Measurements from ENCODE around the gene PTGFR. TPM values are rescaled to one million over a fixed set of nuclear protein-coding genes. Genes with fewer than 3 reads are reported as not detected.

The PTGFR gene
- total RNA-seq, 1 experiment from 2014 or later, result not detected

- in situ Hi-C loops (cut with HindIII; ENCODE audit: low pct_unique_long_range_greater_than_20kb, low sequenced_read_pairs), result no loop called here
- DNase-seq (ENCODE audit: low read depth), result no peak
Observed at GRCh38 chr1:78501203-78501602, 10.4 kb downstream of the PTGFR start.

GRCh38 chr1:78511334-78511733, 20.6 kb downstream of the PTGFR start:
- in situ Hi-C loops (cut with HindIII; ENCODE audit: low pct_unique_long_range_greater_than_20kb, low sequenced_read_pairs), result no loop called here
- DNase-seq (ENCODE audit: low read depth), result no peak

GRCh38 chr1:78516716-78517115, 25.9 kb downstream of the PTGFR start:
- no peak for DNase-seq (ENCODE audit: low read depth)
- in situ Hi-C loops (cut with HindIII; ENCODE audit: low pct_unique_long_range_greater_than_20kb, low sequenced_read_pairs), result no loop called here

- in situ Hi-C loops (cut with HindIII; ENCODE audit: low pct_unique_long_range_greater_than_20kb, low sequenced_read_pairs), result no loop called here
- DNase-seq (ENCODE audit: low read depth), result no peak
Observed at GRCh38 chr1:78519446-78519845, 28.7 kb downstream of the PTGFR start.

- in situ Hi-C loops (cut with HindIII; ENCODE audit: low pct_unique_long_range_greater_than_20kb, low sequenced_read_pairs), result no loop called here
- no peak for DNase-seq (ENCODE audit: low read depth)
Observed at GRCh38 chr1:78520216-78520615, 29.4 kb downstream of the PTGFR start.

GRCh38 chr1:78520843-78521242, 30.1 kb downstream of the PTGFR start:
- in situ Hi-C loops (cut with HindIII; ENCODE audit: low pct_unique_long_range_greater_than_20kb, low sequenced_read_pairs), result no loop called here
- no peak for DNase-seq (ENCODE audit: low read depth)

GRCh38 chr1:78522136-78522535, 31.4 kb downstream of the PTGFR start:
- DNase-seq (ENCODE audit: low read depth), result no peak
- in situ Hi-C loops (cut with HindIII; ENCODE audit: low pct_unique_long_range_greater_than_20kb, low sequenced_read_pairs), result no loop called here

- in situ Hi-C loops (cut with HindIII; ENCODE audit: low pct_unique_long_range_greater_than_20kb, low sequenced_read_pairs), result no loop called here
- DNase-seq (ENCODE audit: low read depth), result no peak
Observed at GRCh38 chr1:78526496-78526895, 35.7 kb downstream of the PTGFR start.

- no peak for DNase-seq (ENCODE audit: low read depth)
- in situ Hi-C loops (cut with HindIII; ENCODE audit: low pct_unique_long_range_greater_than_20kb, low sequenced_read_pairs), result no loop called here
Observed at GRCh38 chr1:78527706-78528105, 36.9 kb downstream of the PTGFR start.

- in situ Hi-C loops (cut with HindIII; ENCODE audit: low pct_unique_long_range_greater_than_20kb, low sequenced_read_pairs), result no loop called here
- no peak for DNase-seq (ENCODE audit: low read depth)
Observed at GRCh38 chr1:78533527-78533926, 42.8 kb downstream of the PTGFR start.

GRCh38 chr1:78535286-78535685, 44.5 kb downstream of the PTGFR start:
- in situ Hi-C loops (cut with HindIII; ENCODE audit: low pct_unique_long_range_greater_than_20kb, low sequenced_read_pairs), result no loop called here
- DNase-seq (ENCODE audit: low read depth), result no peak

- DNase-seq (ENCODE audit: low read depth), result no peak
- in situ Hi-C loops (cut with HindIII; ENCODE audit: low pct_unique_long_range_greater_than_20kb, low sequenced_read_pairs), result no loop called here
Observed at GRCh38 chr1:78536427-78536826, 45.7 kb downstream of the PTGFR start.

GRCh38 chr1:78540048-78540447, 49.3 kb downstream of the PTGFR start:
- in situ Hi-C loops (cut with HindIII; ENCODE audit: low pct_unique_long_range_greater_than_20kb, low sequenced_read_pairs), result no loop called here
- DNase-seq (ENCODE audit: low read depth), result no peak

- no peak for DNase-seq (ENCODE audit: low read depth)
- in situ Hi-C loops (cut with HindIII; ENCODE audit: low pct_unique_long_range_greater_than_20kb, low sequenced_read_pairs), result no loop called here
Observed at GRCh38 chr1:78541479-78541878, 50.7 kb downstream of the PTGFR start.

GRCh38 chr1:78543941-78544643, 53.3 kb downstream of the PTGFR start:
- DNase-seq (ENCODE audit: low read depth), result no peak
- in situ Hi-C loops (cut with HindIII; ENCODE audit: low pct_unique_long_range_greater_than_20kb, low sequenced_read_pairs), result no loop called here

- no peak for DNase-seq (ENCODE audit: low read depth)
- in situ Hi-C loops (cut with HindIII; ENCODE audit: low pct_unique_long_range_greater_than_20kb, low sequenced_read_pairs), result no loop called here
Observed at GRCh38 chr1:78547081-78547480, 56.3 kb downstream of the PTGFR start.

- no peak for DNase-seq (ENCODE audit: low read depth)
- in situ Hi-C loops (cut with HindIII; ENCODE audit: low pct_unique_long_range_greater_than_20kb, low sequenced_read_pairs), result no loop called here
Observed at GRCh38 chr1:78549331-78549730, 58.6 kb downstream of the PTGFR start.

- no peak for DNase-seq (ENCODE audit: low read depth)
- in situ Hi-C loops (cut with HindIII; ENCODE audit: low pct_unique_long_range_greater_than_20kb, low sequenced_read_pairs), result no loop called here
Observed at GRCh38 chr1:78549891-78550290, 59.1 kb downstream of the PTGFR start.

- DNase-seq (ENCODE audit: low read depth), result no peak
- in situ Hi-C loops (cut with HindIII; ENCODE audit: low pct_unique_long_range_greater_than_20kb, low sequenced_read_pairs), result no loop called here
Observed at GRCh38 chr1:78553859-78554258, 63.1 kb downstream of the PTGFR start.

GRCh38 chr1:78554840-78555239, 64.1 kb downstream of the PTGFR start:
- no peak for DNase-seq (ENCODE audit: low read depth)
- in situ Hi-C loops (cut with HindIII; ENCODE audit: low pct_unique_long_range_greater_than_20kb, low sequenced_read_pairs), result no loop called here

Measured in Caki2 (cell line).